Measurements from ENCODE around the gene VAC14. TPM values are rescaled to one million over a fixed set of nuclear protein-coding genes. Genes with fewer than 3 reads are reported as not detected.

The VAC14 gene
- total RNA-seq, 1 experiment from 2014 or later: 49.9 TPM

DNA sequence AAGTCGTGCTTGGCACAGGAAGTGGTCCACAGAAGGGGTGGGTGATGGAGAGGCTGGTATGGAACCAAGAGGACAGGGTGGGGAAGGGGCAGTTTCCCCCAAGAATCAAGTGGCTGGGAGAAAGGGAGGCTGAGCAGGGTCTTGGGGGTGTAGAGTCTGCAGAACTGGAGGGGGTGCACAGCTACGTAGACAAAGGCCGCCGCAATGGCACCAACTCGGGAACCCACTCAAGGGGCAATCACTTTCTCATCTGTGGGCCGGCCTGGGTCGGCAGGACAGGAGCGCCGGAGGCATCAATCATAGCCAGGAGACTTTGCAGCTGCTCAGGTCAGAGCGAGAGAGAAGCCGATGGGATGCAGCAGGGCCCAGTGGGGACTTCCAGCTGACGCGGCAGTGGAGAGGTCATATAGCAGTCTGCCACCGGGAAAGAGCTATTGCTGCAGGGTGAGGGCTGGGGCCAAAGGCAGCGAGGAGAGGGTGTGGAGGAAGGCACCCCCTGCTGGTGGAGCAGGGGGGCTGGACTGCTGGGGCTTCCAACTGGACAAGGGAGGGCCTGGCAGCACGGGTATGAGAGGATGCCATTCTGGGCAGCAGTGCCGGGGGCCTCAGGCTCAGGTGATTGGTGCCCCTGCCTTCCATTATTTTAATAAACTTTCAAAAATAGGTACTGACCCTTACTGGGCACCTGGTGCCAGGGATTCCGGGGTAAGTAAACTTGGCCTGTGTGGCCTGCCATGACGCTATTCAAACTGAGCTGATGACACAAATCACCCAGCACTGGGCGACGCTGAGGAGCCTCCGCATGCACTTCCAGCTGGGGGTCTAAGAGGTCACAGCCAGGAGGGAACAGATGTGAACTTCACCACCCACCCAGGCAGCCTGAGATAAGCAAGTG lies 62.6 kb downstream of the VAC14 start:
- Mint-ChIP-seq H3K4me3 (no peak overlapping the region; a peak in 1 of 5 replicates), H3K9me3 (peaks cover under 1 to 4% of the 10 kb centered on the region in 2 experiments; a peak in 3 of 5 replicates), H3K27me3 (ENCODE audit: low read depth) (no peaks in the 10 kb centered on the region), H3K36me3 (ENCODE audit: insufficient read depth in 1 of 3, low read depth in 3 of 3) (peaks cover 18 to 26% (median 18%) of the 10 kb centered on the region in 3 experiments), H3K27ac (peak overlapping the region; percentile 66 to 79 (median 72); a peak in 5 of 7 replicates), H3K4me1 (peaks cover 28 to 29% of the 10 kb centered on the region in 2 experiments)
- no peak overlapping the region for H3T11ph ChIP-seq (ENCODE audit: low read length)
- peak; percentile 76 for DNase-seq
- H3K9ac ChIP-seq (ENCODE audit: extremely low read depth, insufficient read length, low read length): no peak overlapping the region
- WGBS (ENCODE audit: extremely low coverage, insufficient read length, low lambda C conversion rate): no CpG with 5 or more reads among the region's 22 CpGs
- no peaks in the 10 kb centered on the region for H3K9me3 ChIP-seq (ENCODE audit: control insufficient read depth, low read depth, low read length)
- no peaks in the 10 kb centered on the region for H3K79me2 ChIP-seq (ENCODE audit: insufficient read depth, low read length)
- no peaks in the 10 kb centered on the region for H3K27me3 ChIP-seq (ENCODE audit: insufficient read depth, low read length)
- no peak overlapping the region; the same call in 1 of the 2 replicates for H3K14ac ChIP-seq (ENCODE audit: insufficient read depth, low read length)
- H2AFZ ChIP-seq (ENCODE audit: low read length): no peak overlapping the region
- no peak overlapping the region for H2BK120ac ChIP-seq (ENCODE audit: low read depth, low read length, poor library complexity, severe bottlenecking)
- no peaks in the 10 kb centered on the region for H3K23me2 ChIP-seq (ENCODE audit: insufficient read length, low read depth, low read length, poor library complexity, severe bottlenecking)
- H2BK5ac ChIP-seq (ENCODE audit: insufficient read length, low read length): no peak overlapping the region
- no peaks in the 10 kb centered on the region for H4K20me1 ChIP-seq (ENCODE audit: control insufficient read depth, insufficient read depth, insufficient read length)
- no peak overlapping the region for H4K91ac ChIP-seq (ENCODE audit: insufficient read length, low read depth, low read length)
- no peak overlapping the region for H3K4me2 ChIP-seq (ENCODE audit: insufficient read depth, insufficient read length, low read length)
- H2BK12ac ChIP-seq (ENCODE audit: insufficient read length, low read depth, low read length): no peak overlapping the region
- H4K5ac ChIP-seq (ENCODE audit: insufficient read length, low read depth, low read length): no peak overlapping the region
- H3K56ac ChIP-seq (ENCODE audit: insufficient read length, low read depth, low read length): no peak overlapping the region
- H3K79me1 ChIP-seq (ENCODE audit: insufficient read depth, low read depth, low read length, poor library complexity, severe bottlenecking): no peaks in the 10 kb centered on the region
- H3K4ac ChIP-seq (ENCODE audit: low read depth, low read length): no peak overlapping the region
- no peak overlapping the region for H2BK20ac ChIP-seq (ENCODE audit: low read depth, low read length, poor library complexity, severe bottlenecking)
- no peak overlapping the region for H3K23ac ChIP-seq (ENCODE audit: insufficient read length, low read depth, low read length)
- peaks cover 6% of the 10 kb centered on the region; the same call in 1 of the 2 replicates for H3K4me1 ChIP-seq (ENCODE audit: insufficient read depth, low read length)
- H3K18ac ChIP-seq (ENCODE audit: insufficient read length, low read depth, low read length): no peak overlapping the region
- H2BK15ac ChIP-seq (ENCODE audit: low read depth, low read length): no peak overlapping the region
- H2AK5ac ChIP-seq (ENCODE audit: insufficient read length, low read length): no peak overlapping the region
- no peak overlapping the region for H3K27ac ChIP-seq (ENCODE audit: insufficient read length, low read depth, low read length)
- peak; percentile 74 for TF ChIP-seq CTCF (conservative IDR thresholded peaks at IDR 0.05)
- no peak overlapping the region for H4K8ac ChIP-seq (replicated peaks; ENCODE audit: insufficient read length, low read depth, low read length)
